NT2/D1 (cell line): Measurements from ENCODE around the gene ACACA.
"Not testable (repeated sequence)": the region's sequence is repeated elsewhere in the genome, so short reads cannot be mapped to it uniquely, and the experiment has no call there.

Experiments used
- DNase-seq: peaks from one replicate; pipeline ENCODE4 v3.0.0-alpha.2; 2011; ENCODE audit warnings: low read depth, low spot score
- H3K27me3 ChIP-seq: 2 replicates; pipeline ENCODE4 v1.6.0; 2011; ENCODE audit warnings: mild to moderate bottlenecking; ENCODE audit not compliant: insufficient read length, insufficient read depth
- H3K36me3 ChIP-seq: 2 replicates; pipeline ENCODE4 v1.6.1; 2011; ENCODE audit warnings: mild to moderate bottlenecking, low read length, mixed read lengths; ENCODE audit not compliant: insufficient read depth, insufficient read length
- H3K4me1 ChIP-seq: 2 replicates; pipeline ENCODE4 v1.5.1; 2011; ENCODE audit not compliant: insufficient read depth, insufficient read length
- H3K4me3 ChIP-seq: 2 replicates; pipeline ENCODE4 v1.5.1; 2011; ENCODE audit warnings: low read depth; ENCODE audit not compliant: insufficient read length
- H3K9ac ChIP-seq: 2 replicates; pipeline ENCODE4 v1.6.0; 2011; ENCODE audit warnings: low read depth; ENCODE audit not compliant: insufficient read length
- H3K9me3 ChIP-seq: 2 replicates; pipeline ENCODE4 v1.5.1; 2011; ENCODE audit warnings: mild to moderate bottlenecking, low read length; ENCODE audit not compliant: insufficient read depth
- SUZ12 ChIP-seq: IDR thresholded peaks from 2 replicates; pipeline ENCODE4 v1.6.1; 2011; ENCODE audit not compliant: insufficient read length, insufficient read depth; ENCODE audit errors: extremely low read depth
- YY1 ChIP-seq: IDR thresholded peaks from 2 replicates; pipeline ENCODE4 v1.6.1; 2011; ENCODE audit not compliant: insufficient read length, insufficient read depth
- ZNF274 ChIP-seq: IDR thresholded peaks from 2 replicates; pipeline ENCODE4 v1.6.1; 2011; ENCODE audit warnings: mild to moderate bottlenecking, low read depth, low read length

Gene ACACA

GRCh38 chr17:37406635-37407461 lies at the start of gene ACACA, which contains the start of gene TADA2A:
TSS of gene ACACA (minus strand) at chr17:37406836. CDS start at chr17:37406299, 537 bp downstream.
TSS of gene TADA2A (plus strand) at chr17:37406886. CDS start at chr17:37411366, 4,480 bp downstream.
- peak within 1 kb of the TSS; percentile 86 for H3K4me3 ChIP-seq
- H3K9ac ChIP-seq, result peak within 1 kb of the TSS; percentile 96
- TF ChIP-seq ZNF274, result no peak
- peak; percentile 42 for TF ChIP-seq YY1
- TF ChIP-seq SUZ12, result no peak
- H3K4me1 ChIP-seq, result no peaks in the 10 kb centered on the region
- peak; percentile 44 for DNase-seq
- H3K36me3 ChIP-seq, result peaks cover 17% of the 10 kb centered on the region
- H3K27me3 ChIP-seq, result no peaks in the 10 kb centered on the region
- H3K9me3 ChIP-seq, result no peaks in the 10 kb centered on the region

DNA sequence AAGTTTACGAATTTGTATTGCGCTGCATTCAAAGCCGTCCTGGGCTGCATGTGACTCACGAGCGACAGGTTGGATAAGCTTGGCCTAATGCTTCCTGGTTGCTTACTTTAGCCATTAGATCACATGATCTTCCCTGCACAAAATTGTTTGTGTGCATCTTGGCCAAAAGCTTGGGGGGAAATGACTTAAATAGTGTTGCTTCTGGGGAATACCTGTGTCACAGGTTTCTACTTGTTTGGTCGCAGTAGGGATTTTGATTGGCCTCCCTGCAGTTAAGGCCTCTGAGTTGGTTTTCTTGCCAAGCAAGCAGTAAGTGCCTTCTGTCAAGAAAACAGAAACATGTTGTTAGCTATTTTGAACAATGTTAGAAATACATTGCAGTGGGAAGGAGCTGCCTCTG lies 43.5 kb upstream of the ACACA start:
- H3K9me3 ChIP-seq, result no peaks in the 10 kb centered on the region
- H3K36me3 ChIP-seq, result peaks cover 11% of the 10 kb centered on the region
- DNase-seq, result no peak
- TF ChIP-seq SUZ12, result no peak
- TF ChIP-seq YY1, result no peak
- no peak for TF ChIP-seq ZNF274
- no peaks in the 10 kb centered on the region for H3K27me3 ChIP-seq
- no peaks in the 10 kb centered on the region for H3K4me1 ChIP-seq
- no peak overlapping the region for H3K4me3 ChIP-seq
- no peak overlapping the region for H3K9ac ChIP-seq

GRCh38 chr17:37447641-37448040 lies 41.0 kb upstream of the ACACA start:
- no peaks in the 10 kb centered on the region for H3K4me1 ChIP-seq
- peaks cover 26% of the 10 kb centered on the region for H3K36me3 ChIP-seq
- H3K4me3 ChIP-seq, result no peak overlapping the region
- TF ChIP-seq SUZ12 (no peak), ZNF274 (no peak), YY1 (no peak)
- no peaks in the 10 kb centered on the region for H3K9me3 ChIP-seq
- no peaks in the 10 kb centered on the region for H3K27me3 ChIP-seq
- DNase-seq, result no peak
- H3K9ac ChIP-seq, result no peak overlapping the region

DNA sequence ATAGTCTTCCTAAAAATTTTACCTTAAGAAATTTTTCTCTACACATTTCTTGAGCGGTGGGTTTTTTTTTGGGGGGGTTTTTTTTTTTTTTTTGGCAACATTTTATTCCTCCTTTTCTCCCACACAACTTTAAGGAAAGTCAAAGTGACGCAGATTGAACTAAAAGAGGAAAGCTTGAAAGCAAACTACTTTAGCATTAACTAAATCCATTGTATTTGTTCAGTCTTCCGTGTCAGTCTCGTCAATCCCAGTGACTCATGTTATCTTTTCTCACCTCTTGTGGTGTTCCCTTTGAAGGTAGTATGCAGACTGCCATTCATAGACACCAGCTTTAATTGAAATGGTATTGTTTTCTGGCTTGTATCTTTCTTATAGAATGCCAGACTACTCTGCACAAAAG lies 39.4 kb upstream of the ACACA start:
- no peaks in the 10 kb centered on the region for H3K9me3 ChIP-seq
- H3K4me1 ChIP-seq, result no peaks in the 10 kb centered on the region
- H3K9ac ChIP-seq, result no peak overlapping the region
- H3K27me3 ChIP-seq, result no peaks in the 10 kb centered on the region
- H3K4me3 ChIP-seq, result no peak overlapping the region
- peaks cover 39% of the 10 kb centered on the region for H3K36me3 ChIP-seq
- TF ChIP-seq YY1, result no peak
- no peak for TF ChIP-seq SUZ12
- no peak for TF ChIP-seq ZNF274
- no peak for DNase-seq

DNA sequence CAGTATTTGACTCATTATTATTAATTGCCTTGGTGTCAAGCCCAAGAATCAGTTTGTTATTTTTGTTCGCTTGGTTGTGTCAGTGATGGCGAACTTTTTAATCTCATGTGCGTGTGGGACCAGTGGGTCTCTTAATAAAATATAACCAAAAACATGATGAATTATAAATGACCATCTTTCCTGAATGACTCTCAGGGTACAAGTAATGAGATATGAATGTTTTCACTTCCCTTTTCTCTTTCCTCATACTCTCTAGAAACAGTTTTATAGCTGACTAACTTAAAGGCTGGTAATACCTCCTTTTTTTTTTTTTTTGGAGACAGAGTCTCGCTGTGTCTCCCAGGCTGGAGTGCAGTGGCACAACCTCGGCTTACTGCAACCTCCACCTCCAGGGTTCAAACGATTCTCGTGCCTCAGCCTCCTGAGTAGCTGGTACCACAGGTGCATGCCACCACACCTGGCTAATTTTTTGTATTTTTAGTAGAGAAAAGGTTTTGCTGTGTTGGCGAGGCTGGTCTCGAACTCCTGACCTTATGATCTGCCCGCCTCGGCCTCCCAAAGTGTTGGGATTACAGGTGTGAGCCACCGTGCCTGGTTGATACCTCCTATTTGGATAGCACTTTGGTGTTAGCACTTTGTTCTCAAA lies 34.9 kb upstream of the ACACA start:
- DNase-seq, H3K9ac ChIP-seq, H3K27me3 ChIP-seq, H3K4me1 ChIP-seq, H3K9me3 ChIP-seq, H3K4me3 ChIP-seq: not testable (repeated sequence)
- peaks cover 52% of the 10 kb centered on the region for H3K36me3 ChIP-seq

DNA sequence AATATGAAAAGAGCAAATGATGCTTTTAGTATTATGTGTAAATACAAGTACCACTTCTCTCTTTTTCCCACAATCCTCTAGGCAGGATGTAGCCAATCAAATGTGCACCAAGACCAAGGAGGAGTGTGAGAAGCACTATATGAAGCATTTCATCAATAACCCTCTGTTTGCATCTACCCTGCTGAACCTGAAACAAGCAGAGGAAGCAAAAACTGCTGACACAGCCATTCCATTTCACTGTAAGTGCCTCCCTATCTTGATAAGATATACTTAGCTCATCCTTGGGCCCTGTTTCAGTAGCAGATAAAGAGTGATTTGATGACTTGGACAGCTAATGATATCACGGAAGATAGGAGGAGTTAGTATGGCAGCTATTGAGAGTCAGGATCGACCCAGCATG lies 33.8 kb upstream of the ACACA start:
- no peaks in the 10 kb centered on the region for H3K9me3 ChIP-seq
- no peaks in the 10 kb centered on the region for H3K4me1 ChIP-seq
- H3K9ac ChIP-seq, result no peak overlapping the region
- H3K4me3 ChIP-seq, result no peak overlapping the region
- DNase-seq, result no peak
- TF ChIP-seq YY1 (no peak), SUZ12 (no peak), ZNF274 (no peak)
- peaks cover 52% of the 10 kb centered on the region for H3K36me3 ChIP-seq
- no peaks in the 10 kb centered on the region for H3K27me3 ChIP-seq

DNA sequence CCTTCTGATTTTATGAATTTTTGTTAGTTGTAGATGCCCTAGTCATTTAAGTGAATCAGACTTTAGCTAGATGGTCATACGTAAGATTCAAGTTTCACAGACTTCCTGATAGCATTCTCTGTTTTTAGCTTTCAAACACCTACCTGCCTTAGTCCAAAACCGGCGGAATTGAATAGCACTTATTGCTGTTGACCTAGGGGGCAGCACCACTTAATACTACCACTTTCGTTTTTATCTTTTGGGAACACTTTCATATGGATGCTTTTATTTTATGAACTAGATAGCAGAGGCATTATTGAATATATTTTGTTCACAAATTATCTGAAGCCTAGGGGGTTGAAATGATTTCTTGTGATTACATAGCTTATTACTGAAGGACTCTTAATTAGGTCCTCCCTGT lies 31.5 kb upstream of the ACACA start:
- no peak for DNase-seq
- peaks cover 52% of the 10 kb centered on the region for H3K36me3 ChIP-seq
- no peaks in the 10 kb centered on the region for H3K4me1 ChIP-seq
- H3K9ac ChIP-seq, result no peak overlapping the region
- no peaks in the 10 kb centered on the region for H3K27me3 ChIP-seq
- TF ChIP-seq YY1 (no peak), ZNF274 (no peak), SUZ12 (no peak)
- no peaks in the 10 kb centered on the region for H3K9me3 ChIP-seq
- H3K4me3 ChIP-seq, result no peak overlapping the region
